ELR (cell line): Measurements from ENCODE around the gene PSTPIP2.
"Not testable (repeated sequence)": the region's sequence is repeated elsewhere in the genome, so short reads cannot be mapped to it uniquely, and the experiment has no call there.

Source experiments
- DNase-seq: peaks from one replicate; pipeline ENCODE4 v3.0.0-alpha.2; 2015; ENCODE audit warnings: low read depth

PSTPIP2 gene

GRCh38 chr18:46069524-46069923 is 2.5 kb downstream of the PSTPIP2 start:
- peak; percentile 21 for DNase-seq

DNA sequence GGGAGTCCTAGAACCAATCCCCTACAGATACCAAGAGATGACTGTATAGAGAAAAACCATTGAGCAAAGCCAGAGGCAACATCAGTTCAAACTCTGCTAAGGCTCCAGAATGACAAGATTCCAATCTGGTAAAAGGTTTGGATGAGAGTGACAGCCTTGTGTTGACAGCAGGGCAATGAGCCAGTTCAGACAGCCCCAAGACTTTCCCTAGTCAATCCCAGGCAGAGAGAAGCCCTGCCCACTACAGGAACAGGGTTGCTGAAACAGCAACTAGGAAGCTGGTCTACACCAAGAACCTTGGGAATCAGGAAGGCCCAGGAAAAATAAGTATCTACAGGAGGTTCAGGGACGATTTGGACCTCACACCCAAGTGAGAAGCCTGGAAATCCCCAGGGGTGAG is 3.3 kb downstream of the PSTPIP2 start:
- DNase-seq = no peak

GRCh38 chr18:46067438-46068007 is 4.5 kb downstream of the PSTPIP2 start:
- DNase-seq = peak; percentile 18

GRCh38 chr18:46062781-46063180 is 9.3 kb downstream of the PSTPIP2 start:
- DNase-seq = no peak

DNA sequence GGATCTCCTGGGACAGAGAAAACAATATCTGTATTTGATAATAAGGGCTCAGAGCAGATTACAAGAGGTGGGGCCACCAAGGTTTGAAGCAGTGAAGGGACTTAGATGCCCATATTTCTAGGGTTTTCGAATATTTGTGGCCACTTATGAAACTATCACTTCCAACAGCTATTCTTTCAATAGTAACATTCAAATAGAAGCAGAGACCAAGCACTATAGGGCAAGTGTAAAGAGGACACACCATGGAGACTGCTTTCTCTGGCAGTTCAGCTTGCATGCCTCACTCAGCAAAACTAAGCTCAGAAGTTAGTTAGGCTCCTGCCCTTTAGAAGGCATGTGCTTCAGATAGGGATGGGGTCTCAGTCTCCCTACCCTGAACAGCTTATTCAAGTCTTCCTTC is 10.3 kb downstream of the PSTPIP2 start:
- no peak for DNase-seq

DNA sequence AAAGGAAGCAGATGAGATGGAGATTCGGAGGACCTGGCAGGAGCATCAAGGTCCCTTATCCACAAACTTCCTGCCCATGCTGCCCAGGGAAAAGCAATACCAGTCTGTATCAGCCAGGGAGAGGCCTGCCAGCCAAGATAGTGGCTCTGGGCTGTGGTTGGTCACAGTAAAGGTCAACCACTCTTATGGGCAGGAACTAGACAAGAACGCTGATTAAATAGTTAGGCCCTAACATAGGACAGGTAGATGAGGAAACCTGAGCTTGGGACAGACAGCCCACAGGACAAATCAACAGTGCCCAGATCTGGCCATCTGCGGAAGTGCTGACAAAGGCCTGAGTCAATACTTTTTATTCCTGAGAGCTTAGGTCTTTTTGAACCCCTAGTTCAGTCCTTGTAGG is 10.7 kb downstream of the PSTPIP2 start:
- DNase-seq = no peak

DNA sequence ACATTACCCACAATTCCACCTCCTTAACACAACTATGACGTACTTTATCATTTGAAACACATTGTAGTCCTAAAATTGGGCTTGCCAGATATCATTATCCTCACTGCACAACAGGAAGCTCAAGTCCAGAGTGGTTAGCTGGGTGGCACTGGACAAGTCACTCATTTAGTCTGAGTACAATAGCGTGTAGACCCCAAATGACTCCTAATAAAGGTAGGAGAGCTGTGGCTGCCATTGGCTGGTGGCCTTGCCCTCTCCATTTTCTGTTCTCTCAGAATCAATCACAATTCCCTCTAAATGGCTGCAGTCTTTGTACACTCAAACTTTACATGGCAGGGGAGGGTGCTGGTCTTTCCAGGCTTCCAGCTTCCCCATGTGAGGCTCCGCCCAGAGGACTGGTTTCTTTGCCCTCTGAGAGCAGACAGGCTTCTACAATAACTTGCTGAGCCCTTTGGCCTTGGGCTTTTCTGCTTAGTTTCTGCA is 11.7 kb downstream of the PSTPIP2 start:
- no peak for DNase-seq

DNA sequence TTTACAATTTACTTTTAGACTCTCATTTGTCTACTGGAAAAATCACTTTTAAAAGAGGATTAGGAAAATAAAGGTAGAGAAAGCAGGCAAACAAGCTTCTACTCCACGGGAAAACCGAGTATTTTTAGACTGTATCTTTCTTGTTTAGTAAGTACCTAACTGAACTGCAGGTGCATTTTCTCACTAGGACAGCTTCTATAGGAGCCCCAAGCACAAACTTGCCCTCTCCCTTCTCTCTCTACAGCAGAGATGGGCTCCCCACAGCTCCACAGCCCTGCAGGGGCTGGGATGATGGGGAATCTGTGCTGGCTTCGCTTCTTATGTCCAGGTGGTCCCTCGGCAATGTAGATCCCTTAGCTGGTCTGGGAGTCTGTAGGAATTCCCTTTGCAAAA is 16.2 kb downstream of the PSTPIP2 start:
- no peak for DNase-seq

DNA sequence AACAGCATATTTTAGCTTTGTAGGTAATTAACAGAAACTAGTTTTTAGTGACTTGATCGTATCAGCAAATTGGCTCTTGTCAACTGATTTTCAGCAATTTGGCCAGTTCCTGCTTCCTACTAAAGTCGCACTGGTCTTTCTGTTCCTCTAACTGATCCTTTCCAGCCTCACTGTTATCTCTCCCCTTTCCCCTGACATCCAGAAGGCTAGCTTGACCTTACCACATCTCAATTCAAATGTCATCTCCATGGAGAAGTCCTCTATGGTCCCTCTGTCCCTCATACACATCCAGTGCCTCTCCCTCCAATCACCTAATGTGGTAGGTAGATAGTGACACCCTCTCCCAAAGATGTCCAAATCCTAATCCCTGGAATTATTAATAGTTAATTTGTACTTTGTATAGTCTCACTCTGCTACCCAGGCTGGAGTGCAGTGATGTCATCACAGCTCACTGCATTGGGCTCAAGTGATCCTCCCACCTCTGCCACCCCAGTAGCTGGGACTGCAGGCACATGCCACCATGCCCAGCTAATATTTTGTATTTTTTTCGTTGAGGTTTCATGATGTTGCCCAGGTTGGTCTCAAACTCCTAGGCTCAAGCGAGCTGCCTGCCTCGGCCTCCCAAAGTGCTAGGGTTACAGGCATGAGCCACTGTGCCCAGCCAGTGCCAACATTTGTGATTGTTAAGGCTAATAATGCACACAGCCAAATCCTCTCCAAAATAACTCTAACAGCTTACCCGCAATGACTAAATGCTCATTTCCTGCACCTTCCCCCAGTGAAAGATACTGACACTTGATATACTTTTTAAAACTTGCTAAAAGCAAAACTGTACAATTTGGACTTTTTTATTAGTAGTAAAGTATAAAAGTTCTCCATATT is 16.9 kb downstream of the PSTPIP2 start:
- no peak for DNase-seq

- no peak for DNase-seq
These were observed 18.5 kb downstream of the PSTPIP2 start for GRCh38 chr18:46053368-46054095.

GRCh38 chr18:46051731-46052461 is 20.2 kb downstream of the PSTPIP2 start:
- peak; percentile 50 for DNase-seq

GRCh38 chr18:46050268-46050667 is 21.8 kb downstream of the PSTPIP2 start:
- DNase-seq = no peak

- no peak for DNase-seq
These were observed 23.4 kb downstream of the PSTPIP2 start for GRCh38 chr18:46048641-46049040.

GRCh38 chr18:46047369-46047768 is 24.7 kb downstream of the PSTPIP2 start:
- not testable (repeated sequence) for DNase-seq

GRCh38 chr18:46046688-46047087 is 25.4 kb downstream of the PSTPIP2 start:
- DNase-seq = no peak

GRCh38 chr18:46046126-46046525 is 25.9 kb downstream of the PSTPIP2 start:
- DNase-seq = no peak

DNA sequence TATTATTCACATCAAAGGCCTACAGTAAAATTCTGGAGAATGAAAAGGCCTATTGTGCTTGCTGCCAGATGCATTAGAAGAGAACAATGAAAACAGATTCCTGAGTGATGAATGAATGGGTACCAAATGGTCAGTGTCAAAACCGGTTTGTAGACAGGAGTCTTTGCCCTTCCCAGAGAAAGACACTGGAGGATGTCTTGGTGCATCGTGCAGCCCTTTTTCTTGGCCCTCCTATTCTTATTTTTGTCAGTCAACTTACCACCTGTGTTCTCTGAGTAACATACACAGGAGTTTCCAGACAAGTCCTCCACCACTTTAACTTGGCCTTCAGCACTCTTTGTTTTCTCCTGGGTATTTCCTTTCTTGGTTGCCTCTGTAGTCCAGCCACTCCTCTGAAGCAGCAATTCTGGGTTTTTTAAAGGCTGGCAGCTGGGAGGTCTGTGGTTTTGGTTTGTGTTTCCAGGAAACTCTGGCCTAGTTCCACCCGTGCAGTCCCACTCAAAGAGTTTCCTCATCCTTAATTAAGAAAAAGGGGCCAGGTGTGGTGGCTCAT is 29.4 kb downstream of the PSTPIP2 start:
- no peak for DNase-seq

GRCh38 chr18:46040747-46041104 is 31.3 kb downstream of the PSTPIP2 start:
- DNase-seq = no peak

GRCh38 chr18:46040033-46040746 is 31.9 kb downstream of the PSTPIP2 start:
- DNase-seq = no peak

DNA sequence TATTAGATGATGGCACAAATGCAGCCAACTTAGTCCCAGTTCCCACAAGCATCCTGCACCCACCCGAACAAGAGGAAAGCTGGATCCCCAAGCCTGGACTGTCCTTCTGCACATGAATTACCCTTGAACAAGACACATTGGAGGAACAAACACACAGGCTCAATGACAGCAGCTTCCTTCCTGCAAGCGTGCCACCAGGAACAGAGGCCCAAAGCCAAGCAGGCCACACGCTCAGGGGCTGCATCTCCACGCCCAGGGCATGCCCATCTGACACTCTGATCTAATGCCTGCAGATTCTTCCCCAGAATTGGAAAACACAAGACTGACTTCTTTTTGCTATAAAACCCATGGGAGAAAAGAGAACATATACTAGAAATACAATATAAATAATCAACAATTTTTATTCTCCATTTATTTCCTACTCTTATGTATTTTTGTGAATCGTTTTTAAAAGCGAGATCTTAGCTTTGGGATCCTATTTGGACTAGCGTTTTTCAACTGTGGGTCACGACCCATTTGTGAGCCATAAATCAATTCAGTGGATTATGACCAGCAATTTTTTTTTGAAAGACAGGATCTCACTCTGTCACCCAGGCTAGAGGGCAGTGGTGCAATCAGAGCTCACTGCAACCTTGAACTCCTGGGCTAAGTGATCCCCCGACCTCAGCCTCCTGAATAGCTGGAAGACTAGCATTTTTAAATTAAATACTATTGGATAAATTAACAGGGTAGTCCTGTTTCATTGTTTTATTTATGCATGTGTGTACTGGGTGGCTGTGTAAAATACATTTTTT is 34.4 kb downstream of the PSTPIP2 start:
- DNase-seq = no peak
